SK-N-SH (cell line): ENCODE results near the gene ARHGAP4. TPM values are rescaled to one million over a fixed set of nuclear protein-coding genes. Genes with fewer than 3 reads are reported as not detected.

Experiments used
- CTCF ChIA-PET: fragments of 300-600, 350-600 bp; formaldehyde crosslinking; extraction: SDS; loops from one replicate; lab custom pipeline; 2021; lab: Yijun Ruan, JAX
- POLR2A ChIA-PET: fragments of 350-600 bp; sonication (Branson Sonifier 250); formaldehyde crosslinking; extraction: SDS; loops from one replicate; lab custom pipeline; 2020; ENCODE audit warnings: antibody characterized with exemption, inconsistent platforms; lab: Yijun Ruan, JAX
- DNase-seq: peaks from one replicate; pipeline ENCODE4 v3.0.0; 2012
- H2AFZ ChIP-seq: fragments of 200-600 bp; sonication (generic); 2 replicates; pipeline ENCODE4 v1.8.1; 2016; ENCODE audit warnings: antibody characterized with exemption, mild to moderate bottlenecking, low read depth
- H3F3A ChIP-seq: fragments of 200-600 bp; sonication (generic); replicated peaks from 2 replicates; pipeline ENCODE3; 2016; ENCODE audit warnings: antibody characterized with exemption, mild to moderate bottlenecking; ENCODE audit not compliant: insufficient read depth
- H3K27ac ChIP-seq, 2 experiments: fragments of 200-500 bp in 1 of 2; fragments of 200-600 bp in 1 of 2; sonication (Bioruptor generic) in 1 of 2; sonication (generic), shearing (Covaris generic) in 1 of 2; 2 replicates each; pipeline versions ENCODE4 v1.5.1 to v1.6.1; 2014 to 2016; ENCODE audit warnings: low read depth in 2 of 2, inconsistent platforms in 1 of 2, low read length in 1 of 2, mild to moderate bottlenecking in 1 of 2, mixed read lengths in 1 of 2
- H3K27me3 ChIP-seq: fragments of 200-600 bp; sonication (generic), shearing (Covaris generic); 2 replicates; pipeline ENCODE4 v1.6.1; 2016; ENCODE audit warnings: mixed run types; ENCODE audit not compliant: insufficient read depth
- H3K36me3 ChIP-seq, 2 experiments: fragments of 200-500 bp in 1 of 2; fragments of 200-600 bp in 1 of 2; sonication (Bioruptor generic) in 1 of 2; sonication (generic) in 1 of 2; replicated peaks in 1 of 2; 2 replicates each; pipeline versions ENCODE3 to v1.5.1; 2014 to 2016; ENCODE audit warnings: low read length in 1 of 2, mild to moderate bottlenecking in 1 of 2; ENCODE audit not compliant: insufficient read depth in 2 of 2, control insufficient read depth in 1 of 2
- H3K4me1 ChIP-seq, 2 experiments: fragments of 200-500 bp in 1 of 2; fragments of 200-600 bp in 1 of 2; sonication (Bioruptor generic) in 1 of 2; sonication (generic), shearing (Covaris generic) in 1 of 2; 2 replicates each; pipeline versions ENCODE4 v1.5.1 to v1.6.1; 2014 to 2016; ENCODE audit warnings: low read depth in 1 of 2, low read length in 1 of 2, mixed run types in 1 of 2; ENCODE audit not compliant: insufficient read depth in 2 of 2, control insufficient read depth in 1 of 2
- H3K4me2 ChIP-seq: fragments of 200-600 bp; sonication (generic), shearing (Covaris generic); 2 replicates; pipeline ENCODE4 v1.6.1; 2017; ENCODE audit warnings: mixed run types
- H3K4me3 ChIP-seq, 2 experiments: fragments of 200-500 bp in 1 of 2; fragments of 200-600 bp in 1 of 2; sonication (Bioruptor generic) in 1 of 2; sonication (generic), shearing (Covaris generic) in 1 of 2; 2 replicates each; pipeline versions ENCODE4 v1.5.1 to v1.8.1; 2014 to 2016; ENCODE audit warnings: low read depth in 2 of 2, inconsistent platforms in 1 of 2, low read length in 1 of 2, mild to moderate bottlenecking in 1 of 2, mixed read lengths in 1 of 2, moderate library complexity in 1 of 2
- H3K79me2 ChIP-seq: fragments of 200-600 bp; sonication (generic); 2 replicates; pipeline ENCODE4 v1.8.1; 2017; ENCODE audit warnings: mild to moderate bottlenecking; ENCODE audit not compliant: insufficient read depth
- H3K9ac ChIP-seq: fragments of 200-600 bp; sonication (generic); 2 replicates; pipeline ENCODE4 v1.6.1; 2017; ENCODE audit warnings: mixed run types
- H3K9me2 ChIP-seq: fragments of 200-600 bp; sonication (generic); 2 replicates; pipeline ENCODE4 v1.6.1; 2017; ENCODE audit warnings: mixed run types
- H3K9me3 ChIP-seq: fragments of 200-600 bp; sonication (generic); 2 replicates; pipeline ENCODE4 v1.6.1; 2017; ENCODE audit warnings: mixed run types, mild to moderate bottlenecking, moderate library complexity
- H4K20me1 ChIP-seq: fragments of 200-600 bp; sonication (generic); 2 replicates; pipeline ENCODE4 v1.6.1; 2017; ENCODE audit warnings: mild to moderate bottlenecking, mixed run types; ENCODE audit not compliant: insufficient read depth
- ELF1 ChIP-seq: IDR thresholded peaks from 2 replicates; pipeline ENCODE4 v1.4.0; 2012
- EP300 ChIP-seq, 2 experiments: IDR thresholded peaks; 2 replicates each; pipeline versions ENCODE4 v1.4.0 to v1.6.1; 2012; ENCODE audit warnings: borderline replicate concordance in 1 of 2, low read depth in 1 of 2, low read length in 1 of 2
- EZH2phosphoT487 ChIP-seq: fragments of 200-600 bp; sonication (generic); IDR thresholded peaks from 2 replicates; pipeline ENCODE4 v1.6.1; 2017; ENCODE audit warnings: low read depth, mixed run types, mild to moderate bottlenecking, antibody characterized with exemption, moderate library complexity, borderline replicate concordance
- FOXM1 ChIP-seq: IDR thresholded peaks from 2 replicates; pipeline ENCODE4 v1.4.0; 2012; ENCODE audit warnings: low read depth, mild to moderate bottlenecking
- GABPA ChIP-seq: IDR thresholded peaks from 2 replicates; pipeline ENCODE4 v1.4.0; 2012; ENCODE audit warnings: low read depth, mild to moderate bottlenecking
- GATA2 ChIP-seq: sonication (generic); formaldehyde crosslinking; IDR thresholded peaks from 2 replicates; pipeline ENCODE4 v1.5.0; 2020; ENCODE audit warnings: mild to moderate bottlenecking, missing genetic modification reagents
- MEF2A ChIP-seq: IDR thresholded peaks from 2 replicates; pipeline ENCODE4 v1.4.0; 2012; ENCODE audit warnings: low read depth, borderline replicate concordance
- MXI1 ChIP-seq: IDR thresholded peaks from 2 replicates; pipeline ENCODE4 v1.6.1; 2012; ENCODE audit warnings: mild to moderate bottlenecking, low read depth, low read length, improper control_type of control experiment
- NRF1 ChIP-seq: IDR thresholded peaks from 2 replicates; pipeline ENCODE4 v1.6.1; 2012; ENCODE audit warnings: low read depth, mild to moderate bottlenecking, low read length
- POLR2AphosphoS5 ChIP-seq: IDR thresholded peaks from 2 replicates; pipeline ENCODE4 v1.6.1; 2012; ENCODE audit warnings: low read depth, low read length
- SMC3 ChIP-seq: IDR thresholded peaks from 2 replicates; pipeline ENCODE4 v1.6.1; 2012; ENCODE audit warnings: low read depth, low read length, improper control_type of control experiment
- TAF1 ChIP-seq: IDR thresholded peaks from 2 replicates; pipeline ENCODE4 v1.6.1; 2012; ENCODE audit warnings: low read depth, mild to moderate bottlenecking, low read length, moderate library complexity, borderline replicate concordance
- USF1 ChIP-seq: IDR thresholded peaks from 2 replicates; pipeline ENCODE4 v1.4.0; 2012; ENCODE audit warnings: low read depth, borderline replicate concordance
- YY1 ChIP-seq: IDR thresholded peaks from 2 replicates; pipeline ENCODE4 v1.4.0; 2012; ENCODE audit warnings: low read depth, mild to moderate bottlenecking
- ZBTB33 ChIP-seq: IDR thresholded peaks from 2 replicates; pipeline ENCODE4 v1.4.0; 2012; ENCODE audit warnings: low read depth, borderline replicate concordance
- WGBS: methylation state at CpG from one replicate; pipeline ENCODE4 v1.1.6; 2017; ENCODE audit warnings: low lambda C conversion rate; 5-methylcytosine and 5-hydroxymethylcytosine counted together
- polyA plus RNA-seq, 3 experiments: library from polyadenylated mRNA; depleted of rRNA; stranded (reverse); fragments of >200 nt; gene quantifications; 2 replicates each; pipeline ENCODE4 v1.2.3, GENCODE V29; 2012
- TF ChIP-seq, protein P1 (sequence below): fragments of 150-350 bp; IDR thresholded peaks from 2 replicates; pipeline ENCODE4 v1.6.1; 2017; ENCODE audit warnings: antibody characterized with exemption, low read length, low read depth, borderline replicate concordance
- TF ChIP-seq, protein P2 (sequence below): fragments of 200-600 bp; sonication (generic); IDR thresholded peaks from 2 replicates; pipeline ENCODE4 v1.6.1; 2017; ENCODE audit warnings: antibody characterized with exemption, mild to moderate bottlenecking, moderate library complexity
- TF ChIP-seq, protein P3 (sequence below): fragments of 150-350 bp; IDR thresholded peaks from 2 replicates; pipeline ENCODE4 v1.6.1; 2016; ENCODE audit warnings: mild to moderate bottlenecking, low read depth, low read length

ARHGAP4 gene
- polyA plus RNA-seq, 1 of the 3 experiments (the other 2 are of a cell fraction): 1.6 TPM

DNA sequence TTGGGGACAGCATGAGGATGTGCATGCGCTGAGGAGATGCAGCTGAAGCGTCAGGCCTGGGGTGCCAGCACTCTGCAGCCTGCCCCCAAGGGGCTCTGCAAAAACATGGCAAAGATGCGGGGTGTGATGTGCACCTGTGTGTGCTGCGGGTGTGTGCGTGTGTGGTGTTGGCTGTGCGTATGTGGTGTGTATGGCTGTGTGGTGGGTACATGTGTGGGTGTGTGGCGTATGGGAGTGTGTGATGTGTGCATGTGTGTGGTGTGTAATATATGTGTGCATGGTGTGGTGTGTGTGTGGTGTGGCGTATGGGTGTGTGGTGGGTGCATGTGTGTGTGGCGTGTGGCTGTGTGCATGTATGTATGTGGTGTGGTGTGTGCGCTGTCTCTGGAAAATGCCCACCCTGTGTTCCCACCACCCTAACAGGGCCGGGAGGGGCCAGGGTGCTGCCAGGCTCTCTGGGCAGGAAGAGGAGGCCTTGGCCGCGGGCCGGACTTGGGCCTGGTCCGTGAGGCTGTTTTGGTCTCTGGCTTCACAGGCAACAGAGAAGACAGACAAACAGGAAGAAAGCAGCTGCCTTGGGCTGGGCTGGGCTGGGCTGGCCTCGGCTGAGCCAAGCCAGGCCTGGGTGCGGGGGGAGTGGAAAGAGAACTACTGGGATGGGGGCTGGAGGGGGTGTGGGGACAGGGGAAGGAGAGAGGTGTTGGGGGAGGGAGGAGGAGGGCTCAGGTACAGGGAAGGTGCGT, 22.7 kb downstream of the ARHGAP4 start:
- Histone ChIP-seq H3K9ac (no peak overlapping the region), H3K27ac (peak overlapping the region in 1 of 2 experiments; percentile 64; a peak in 2 of 4 replicates), H3K4me2 (no peak overlapping the region), H3K27me3 (peaks cover 40% of the 10 kb centered on the region), H3K36me3 (no peaks in the 10 kb centered on the region), H2AFZ (no peak overlapping the region)
- TF ChIP-seq MXI1 (no peak), EZH2phosphoT487 (no peak), EP300 (IDR thresholded peaks at IDR 0.05; ENCODE audit: borderline replicate concordance in 1 of 2, low read depth in 1 of 2, low read length in 1 of 2) (no peak), TAF1 (no peak), POLR2AphosphoS5 (no peak), ZBTB33 (no peak), GATA2 (CRISPR knock-in tag) (no peak), GABPA (no peak), USF1 (no peak), FOXM1 (no peak), MEF2A (no peak), SMC3 (no peak), ELF1 (no peak), NRF1 (no peak), YY1 (no peak)
- TF ChIP-seq, protein P1, sequence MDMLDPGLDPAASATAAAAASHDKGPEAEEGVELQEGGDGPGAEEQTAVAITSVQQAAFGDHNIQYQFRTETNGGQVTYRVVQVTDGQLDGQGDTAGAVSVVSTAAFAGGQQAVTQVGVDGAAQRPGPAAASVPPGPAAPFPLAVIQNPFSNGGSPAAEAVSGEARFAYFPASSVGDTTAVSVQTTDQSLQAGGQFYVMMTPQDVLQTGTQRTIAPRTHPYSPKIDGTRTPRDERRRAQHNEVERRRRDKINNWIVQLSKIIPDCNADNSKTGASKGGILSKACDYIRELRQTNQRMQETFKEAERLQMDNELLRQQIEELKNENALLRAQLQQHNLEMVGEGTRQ: no peak
- TF ChIP-seq, protein P2, sequence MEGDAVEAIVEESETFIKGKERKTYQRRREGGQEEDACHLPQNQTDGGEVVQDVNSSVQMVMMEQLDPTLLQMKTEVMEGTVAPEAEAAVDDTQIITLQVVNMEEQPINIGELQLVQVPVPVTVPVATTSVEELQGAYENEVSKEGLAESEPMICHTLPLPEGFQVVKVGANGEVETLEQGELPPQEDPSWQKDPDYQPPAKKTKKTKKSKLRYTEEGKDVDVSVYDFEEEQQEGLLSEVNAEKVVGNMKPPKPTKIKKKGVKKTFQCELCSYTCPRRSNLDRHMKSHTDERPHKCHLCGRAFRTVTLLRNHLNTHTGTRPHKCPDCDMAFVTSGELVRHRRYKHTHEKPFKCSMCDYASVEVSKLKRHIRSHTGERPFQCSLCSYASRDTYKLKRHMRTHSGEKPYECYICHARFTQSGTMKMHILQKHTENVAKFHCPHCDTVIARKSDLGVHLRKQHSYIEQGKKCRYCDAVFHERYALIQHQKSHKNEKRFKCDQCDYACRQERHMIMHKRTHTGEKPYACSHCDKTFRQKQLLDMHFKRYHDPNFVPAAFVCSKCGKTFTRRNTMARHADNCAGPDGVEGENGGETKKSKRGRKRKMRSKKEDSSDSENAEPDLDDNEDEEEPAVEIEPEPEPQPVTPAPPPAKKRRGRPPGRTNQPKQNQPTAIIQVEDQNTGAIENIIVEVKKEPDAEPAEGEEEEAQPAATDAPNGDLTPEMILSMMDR: no peak
- TF ChIP-seq, protein P3, sequence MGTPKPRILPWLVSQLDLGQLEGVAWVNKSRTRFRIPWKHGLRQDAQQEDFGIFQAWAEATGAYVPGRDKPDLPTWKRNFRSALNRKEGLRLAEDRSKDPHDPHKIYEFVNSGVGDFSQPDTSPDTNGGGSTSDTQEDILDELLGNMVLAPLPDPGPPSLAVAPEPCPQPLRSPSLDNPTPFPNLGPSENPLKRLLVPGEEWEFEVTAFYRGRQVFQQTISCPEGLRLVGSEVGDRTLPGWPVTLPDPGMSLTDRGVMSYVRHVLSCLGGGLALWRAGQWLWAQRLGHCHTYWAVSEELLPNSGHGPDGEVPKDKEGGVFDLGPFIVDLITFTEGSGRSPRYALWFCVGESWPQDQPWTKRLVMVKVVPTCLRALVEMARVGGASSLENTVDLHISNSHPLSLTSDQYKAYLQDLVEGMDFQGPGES: no peak
- TF ChIP-seq, all 33 proteins: peak for 0
- Histone ChIP-seq H3K4me3 (no peak overlapping the region), H3F3A (no peaks in the 10 kb centered on the region), H3K9me2 (no peaks in the 10 kb centered on the region), H4K20me1 (no peaks in the 10 kb centered on the region), H3K79me2 (no peaks in the 10 kb centered on the region), H3K9me3 (no peaks in the 10 kb centered on the region), H3K4me1 (peaks cover 0 to 33% of the 10 kb centered on the region in 2 experiments; a peak in 1 of 4 replicates)
- WGBS: 64% methylated on average over 18 of the region's 18 CpGs
- peak; percentile 54 for DNase-seq
- ChIA-PET CTCF (interaction anchor here (1.6 to 1.7 kb wide), 2 partner anchors 10 to 84 kb away, joined by 3 to 4 read pairs; no protein-coding TSS in a partner anchor), POLR2A (interaction anchor here (0.6 kb wide), 1 partner anchor 24 kb away, joined by 3 read pairs; no protein-coding TSS in a partner anchor)
